NT2/D1 (cell line): ENCODE results near the gene AK9.
"Not testable (repeated sequence)": the region's sequence is repeated elsewhere in the genome, so short reads cannot be mapped to it uniquely, and the experiment has no call there.

ENCODE experiments used
- DNase-seq: peaks from one replicate; pipeline ENCODE4 v3.0.0-alpha.2; 2011; ENCODE audit warnings: low read depth, low spot score
- H3K27me3 ChIP-seq: 2 replicates; pipeline ENCODE4 v1.6.0; 2011; ENCODE audit warnings: mild to moderate bottlenecking; ENCODE audit not compliant: insufficient read length, insufficient read depth
- H3K36me3 ChIP-seq: 2 replicates; pipeline ENCODE4 v1.6.1; 2011; ENCODE audit warnings: mild to moderate bottlenecking, low read length, mixed read lengths; ENCODE audit not compliant: insufficient read depth, insufficient read length
- H3K4me1 ChIP-seq: 2 replicates; pipeline ENCODE4 v1.5.1; 2011; ENCODE audit not compliant: insufficient read depth, insufficient read length
- H3K4me3 ChIP-seq: 2 replicates; pipeline ENCODE4 v1.5.1; 2011; ENCODE audit warnings: low read depth; ENCODE audit not compliant: insufficient read length
- H3K9ac ChIP-seq: 2 replicates; pipeline ENCODE4 v1.6.0; 2011; ENCODE audit warnings: low read depth; ENCODE audit not compliant: insufficient read length
- H3K9me3 ChIP-seq: 2 replicates; pipeline ENCODE4 v1.5.1; 2011; ENCODE audit warnings: mild to moderate bottlenecking, low read length; ENCODE audit not compliant: insufficient read depth
- SUZ12 ChIP-seq: IDR thresholded peaks from 2 replicates; pipeline ENCODE4 v1.6.1; 2011; ENCODE audit not compliant: insufficient read length, insufficient read depth; ENCODE audit errors: extremely low read depth
- YY1 ChIP-seq: IDR thresholded peaks from 2 replicates; pipeline ENCODE4 v1.6.1; 2011; ENCODE audit not compliant: insufficient read length, insufficient read depth
- ZNF274 ChIP-seq: IDR thresholded peaks from 2 replicates; pipeline ENCODE4 v1.6.1; 2011; ENCODE audit warnings: mild to moderate bottlenecking, low read depth, low read length

The AK9 gene

GRCh38 chr6:109606359-109606758 is 84.6 kb downstream of the AK9 start:
- no peak overlapping the region for H3K9ac ChIP-seq
- no peak for DNase-seq
- no peaks in the 10 kb centered on the region for H3K27me3 ChIP-seq

GRCh38 chr6:109595998-109596397 is 95.0 kb downstream of the AK9 start:
- Histone ChIP-seq H3K9me3 (no peaks in the 10 kb centered on the region), H3K27me3 (no peaks in the 10 kb centered on the region), H3K4me1 (no peaks in the 10 kb centered on the region), H3K4me3 (no peak overlapping the region), H3K9ac (no peak overlapping the region), H3K36me3 (no peaks in the 10 kb centered on the region)
- TF ChIP-seq SUZ12 (no peak), ZNF274 (no peak), YY1 (no peak)
- peak; percentile 8 for DNase-seq

More at GRCh38 chr6:109606359-109606758, 84.6 kb downstream of the AK9 start:
- Histone ChIP-seq H3K36me3 (no peaks in the 10 kb centered on the region), H3K4me3 (no peak overlapping the region), H3K4me1 (no peaks in the 10 kb centered on the region), H3K9me3 (peaks cover 4% of the 10 kb centered on the region; the same call in 1 of the 2 replicates)
- no peak for TF ChIP-seq ZNF274
- TF ChIP-seq YY1 = no peak
- no peak for TF ChIP-seq SUZ12

DNA sequence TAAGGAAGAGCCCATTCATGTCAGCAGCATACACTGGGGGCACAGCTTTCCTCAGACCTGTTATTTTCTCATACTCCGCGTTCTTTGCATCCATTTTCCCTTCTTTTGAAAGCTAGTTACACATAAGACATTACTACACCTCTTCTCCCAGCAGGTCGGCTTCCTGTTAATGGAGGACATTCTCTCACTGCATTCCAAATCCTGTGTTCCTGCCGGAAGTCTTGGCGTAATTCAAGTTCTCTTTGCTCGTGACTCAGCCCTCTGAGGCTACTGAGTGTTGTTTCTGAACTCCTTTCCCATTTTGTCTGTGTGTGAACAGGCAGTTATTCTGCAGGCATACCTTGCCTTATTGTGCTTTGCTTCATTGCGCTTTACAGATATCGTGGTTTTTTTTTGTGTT is 110.5 kb downstream of the AK9 start:
- DNase-seq = peak; percentile 27
- no peak for TF ChIP-seq ZNF274
- TF ChIP-seq SUZ12 = no peak
- no peak for TF ChIP-seq YY1

GRCh38 chr6:109579361-109579760 is 111.6 kb downstream of the AK9 start:
- Histone ChIP-seq H3K4me3 (no peak overlapping the region), H3K4me1 (no peaks in the 10 kb centered on the region), H3K9ac (no peak overlapping the region), H3K27me3 (no peaks in the 10 kb centered on the region), H3K36me3 (no peaks in the 10 kb centered on the region), H3K9me3 (no peaks in the 10 kb centered on the region)
- no peak for DNase-seq
- TF ChIP-seq ZNF274 (no peak), YY1 (no peak), SUZ12 (no peak)

More for the DNA sequence above, 110.5 kb downstream of the AK9 start:
- no peak overlapping the region for H3K4me3 ChIP-seq
- no peak overlapping the region for H3K9ac ChIP-seq
- H3K36me3 ChIP-seq = no peaks in the 10 kb centered on the region
- H3K9me3 ChIP-seq = no peaks in the 10 kb centered on the region
- no peaks in the 10 kb centered on the region for H3K27me3 ChIP-seq
- H3K4me1 ChIP-seq = no peaks in the 10 kb centered on the region

DNA sequence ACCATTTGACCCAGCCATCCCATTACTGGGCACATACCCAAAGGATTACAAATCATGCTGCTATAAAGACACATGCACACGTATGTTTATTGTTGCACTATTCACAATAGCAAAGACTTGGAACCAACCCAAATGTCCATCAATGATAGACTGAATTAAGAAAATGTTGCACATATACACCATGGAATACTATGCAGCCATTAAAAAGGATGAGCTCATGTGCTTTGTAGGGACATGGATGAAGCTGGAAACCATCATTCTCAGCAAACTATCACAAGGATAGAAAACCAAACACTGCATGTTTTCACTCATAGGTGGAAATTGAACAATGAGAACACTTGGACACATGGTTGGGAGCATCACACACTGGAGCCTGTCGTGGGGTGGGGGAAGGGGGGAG is 121.1 kb downstream of the AK9 start:
- H3K9me3 ChIP-seq, H3K4me3 ChIP-seq, DNase-seq, H3K4me1 ChIP-seq, H3K27me3 ChIP-seq, H3K9ac ChIP-seq, H3K36me3 ChIP-seq: not testable (repeated sequence)

DNA sequence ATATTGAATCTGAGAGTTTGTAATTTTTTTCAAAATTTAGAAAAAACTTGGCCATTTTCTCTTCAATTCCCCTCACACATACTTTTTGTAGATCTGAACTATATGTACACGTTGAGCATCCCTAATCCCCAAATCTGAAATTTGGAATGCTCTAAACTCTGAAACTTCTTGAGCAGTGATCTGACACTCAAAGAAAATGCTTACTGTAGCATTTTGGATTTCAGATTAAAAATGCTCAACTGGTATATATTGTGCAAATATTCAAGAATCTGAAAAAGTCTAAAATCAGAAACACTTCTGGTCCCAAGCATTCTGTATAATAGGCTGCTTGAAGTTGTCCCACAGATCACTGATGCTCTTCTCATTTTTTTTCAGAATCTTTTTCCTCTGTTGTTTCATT is 129.2 kb downstream of the AK9 start:
- Histone ChIP-seq H3K9me3 (peaks cover 8% of the 10 kb centered on the region; the same call in 1 of the 2 replicates), H3K4me3 (no peak overlapping the region), H3K36me3 (no peaks in the 10 kb centered on the region), H3K4me1 (no peaks in the 10 kb centered on the region), H3K9ac (no peak overlapping the region), H3K27me3 (no peaks in the 10 kb centered on the region)
- no peak for DNase-seq
- TF ChIP-seq SUZ12 = no peak
- TF ChIP-seq ZNF274 = no peak
- no peak for TF ChIP-seq YY1

GRCh38 chr6:109531446-109531845 is 159.6 kb downstream of the AK9 start:
- H3K9me3 ChIP-seq = no peaks in the 10 kb centered on the region
- H3K4me1 ChIP-seq = no peaks in the 10 kb centered on the region
- TF ChIP-seq YY1 (no peak), SUZ12 (no peak), ZNF274 (no peak)
- DNase-seq = no peak
- H3K4me3 ChIP-seq = no peak overlapping the region
- H3K36me3 ChIP-seq = no peaks in the 10 kb centered on the region
- no peaks in the 10 kb centered on the region for H3K27me3 ChIP-seq
- H3K9ac ChIP-seq = no peak overlapping the region

DNA sequence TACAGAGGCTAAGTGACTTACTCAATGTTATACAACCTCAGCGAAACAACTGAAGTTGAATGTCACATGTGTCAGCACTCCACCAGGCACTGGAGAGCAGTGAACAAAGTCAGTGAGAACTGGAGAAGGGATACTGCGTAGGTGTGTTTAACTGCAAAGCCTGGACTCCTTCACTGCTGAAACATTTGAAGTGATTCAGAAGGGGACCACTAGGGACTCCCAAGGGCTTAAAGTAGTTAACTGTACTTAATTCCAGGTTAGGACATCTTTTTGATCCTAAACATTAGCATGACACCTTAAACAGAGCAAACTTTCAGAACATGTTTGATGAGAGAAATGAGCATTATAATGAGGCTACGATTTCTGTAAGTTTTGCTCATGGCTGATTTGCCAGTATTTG is 163.0 kb downstream of the AK9 start:
- Histone ChIP-seq H3K36me3 (no peaks in the 10 kb centered on the region), H3K9me3 (0 out of 2 replicates have a peak, but pooled peaks cover 12% of the 10 kb centered on the region), H3K27me3 (no peaks in the 10 kb centered on the region), H3K9ac (no peak overlapping the region), H3K4me1 (no peaks in the 10 kb centered on the region), H3K4me3 (no peak overlapping the region)
- TF ChIP-seq ZNF274 = no peak
- no peak for TF ChIP-seq SUZ12
- TF ChIP-seq YY1 = no peak
- DNase-seq = no peak
